ENCODE results near the gene ACOT4.
A peak's percentile ranks its signal among the peaks of the same experiment; 100 is the strongest.
"Not testable (repeated sequence)": the region's sequence is repeated elsewhere in the genome, so short reads cannot be mapped to it uniquely, and the experiment has no call there.

ACOT4 gene

DNA sequence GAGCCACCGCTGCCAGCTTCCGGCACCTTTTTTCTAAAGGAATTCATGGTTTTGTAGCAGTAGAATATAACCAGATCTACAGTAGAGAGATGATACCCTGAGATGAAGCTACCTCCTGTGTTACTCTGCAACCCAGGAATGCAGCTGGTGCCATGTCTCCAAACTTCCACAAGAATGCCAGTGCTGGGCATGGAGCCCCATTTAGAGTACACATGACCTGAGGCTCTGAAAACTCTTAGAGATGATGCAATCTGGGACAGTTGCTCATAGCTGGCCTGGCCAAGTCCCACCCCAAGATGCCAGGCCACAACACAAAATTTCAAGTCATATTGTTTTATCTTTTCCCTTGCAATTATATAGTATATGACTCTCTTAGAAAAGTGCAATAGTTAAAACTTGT, 14.5 kb upstream of the ACOT4 start:
- not testable (repeated sequence) for DNase-seq (ENCODE audit: low read depth)

DNA sequence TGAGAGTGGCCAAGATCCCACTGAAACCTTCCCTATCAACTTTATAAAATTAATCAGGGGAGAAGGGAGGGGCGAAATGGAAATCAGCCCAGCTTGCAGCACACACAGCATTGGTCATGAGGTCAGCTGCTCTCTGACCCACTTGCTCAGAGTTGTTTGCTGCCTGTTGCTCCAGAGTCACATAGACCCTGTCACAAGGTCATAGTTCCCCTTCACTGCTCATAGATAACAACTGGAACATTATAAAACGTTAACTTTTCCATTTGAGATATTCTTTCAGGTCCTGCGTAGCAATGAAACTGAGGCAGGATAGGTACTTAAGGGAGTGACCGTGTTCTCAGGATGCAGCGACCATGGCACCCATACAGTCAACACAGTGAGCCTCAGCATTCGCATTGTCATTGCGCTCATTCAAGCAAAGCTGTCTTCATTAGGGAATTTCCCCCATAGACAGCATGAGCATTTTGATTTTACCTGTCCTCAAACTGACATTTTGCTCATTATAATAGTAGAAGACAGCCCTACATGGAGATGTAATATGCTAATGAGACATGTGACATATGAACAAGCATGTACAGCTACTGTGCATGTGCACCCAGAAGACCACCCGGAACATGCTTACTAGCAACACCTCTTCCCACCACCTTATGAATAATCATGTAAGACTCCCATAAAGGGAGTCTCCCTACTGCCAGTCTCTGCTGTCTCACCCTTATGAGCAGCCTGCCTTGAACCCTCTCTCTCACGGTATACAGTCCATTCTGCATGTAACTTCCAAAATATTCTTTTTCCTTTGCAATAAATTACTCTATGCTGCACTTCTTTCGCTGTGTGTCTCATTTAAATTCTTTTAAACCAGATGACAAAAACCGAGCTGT, 9.3 kb upstream of the ACOT4 start:
- not testable (repeated sequence) for DNase-seq (ENCODE audit: low read depth)

DNA sequence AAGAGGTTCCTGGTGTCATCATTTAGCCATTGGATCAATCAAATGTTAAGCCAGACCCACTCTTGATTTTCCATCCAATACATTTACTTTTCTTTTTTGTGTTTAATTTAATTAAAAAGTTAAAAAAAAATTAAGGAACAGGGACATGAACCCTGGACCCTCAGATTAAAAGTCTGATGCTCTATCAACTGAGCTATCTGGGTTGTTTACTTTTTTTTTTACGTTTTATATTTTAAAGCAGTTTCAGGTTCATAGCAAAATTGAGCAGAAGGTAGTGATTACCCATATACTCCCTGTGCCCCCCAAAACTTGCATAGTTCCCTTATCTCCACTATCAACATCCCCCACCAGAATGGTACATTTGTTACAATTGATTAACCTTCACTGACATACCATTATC, 3.0 kb upstream of the ACOT4 start:
- DNase-seq (ENCODE audit: low read depth), result no peak

DNA sequence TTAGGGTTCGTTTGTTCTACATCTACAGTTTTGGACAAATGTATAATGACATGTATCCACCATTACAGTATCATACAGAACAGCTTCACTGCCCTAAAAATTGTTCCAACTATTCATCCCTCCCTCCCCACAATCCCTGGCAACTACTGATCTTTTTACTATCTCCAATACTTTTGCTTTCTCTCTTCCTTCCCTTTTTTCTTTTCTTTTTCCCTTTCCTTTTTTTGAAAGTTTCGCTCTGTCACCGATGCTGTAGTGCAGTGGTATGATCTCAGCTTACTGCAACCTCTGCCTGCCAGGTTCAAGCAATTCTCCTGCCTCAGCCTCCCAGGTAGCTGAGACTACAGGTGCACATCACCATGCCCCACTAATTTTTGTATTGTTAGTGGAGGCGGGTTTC, 2.6 kb upstream of the ACOT4 start:
- no peak for DNase-seq (ENCODE audit: low read depth)

DNA sequence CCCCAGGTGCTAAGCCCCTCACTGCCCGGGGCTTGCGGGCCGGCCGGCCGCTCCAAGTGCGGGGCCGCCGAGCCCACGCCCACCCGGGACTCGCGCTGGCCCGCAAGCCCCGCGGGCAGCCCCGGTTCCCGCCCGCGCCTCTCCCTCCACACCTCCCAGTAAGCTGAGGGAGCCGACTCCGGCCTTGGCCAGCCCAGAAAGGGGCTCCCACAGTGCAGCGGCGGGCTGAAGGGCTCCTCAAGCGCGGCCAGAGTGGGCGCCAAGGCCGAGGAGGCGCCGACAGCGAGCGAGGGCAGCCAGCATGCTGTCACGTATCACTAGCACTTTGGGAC, 1.0 kb upstream of the ACOT4 start:
- DNase-seq (ENCODE audit: low read depth), result not testable (repeated sequence)

DNA sequence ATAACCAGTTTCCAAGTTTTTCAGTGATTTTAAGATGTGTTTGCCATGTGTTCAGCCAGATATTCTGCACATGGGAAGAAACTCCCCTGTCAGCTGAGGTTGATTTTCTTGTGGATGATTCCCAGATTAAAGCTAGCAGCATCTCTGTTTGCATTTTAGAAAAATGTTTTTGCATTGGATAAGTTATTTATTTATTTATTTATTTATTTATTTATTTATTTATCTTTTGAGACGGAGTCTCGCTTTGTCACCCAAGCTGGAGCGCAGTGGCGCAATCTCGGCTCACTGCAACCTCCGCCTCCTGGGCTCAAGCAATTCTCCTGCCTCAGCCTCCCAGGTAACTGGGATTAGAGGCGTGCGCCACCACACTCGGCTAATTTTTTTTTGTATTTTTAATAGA, 2.8 kb downstream of the ACOT4 start:
- no peak for DNase-seq (ENCODE audit: low read depth)

DNA sequence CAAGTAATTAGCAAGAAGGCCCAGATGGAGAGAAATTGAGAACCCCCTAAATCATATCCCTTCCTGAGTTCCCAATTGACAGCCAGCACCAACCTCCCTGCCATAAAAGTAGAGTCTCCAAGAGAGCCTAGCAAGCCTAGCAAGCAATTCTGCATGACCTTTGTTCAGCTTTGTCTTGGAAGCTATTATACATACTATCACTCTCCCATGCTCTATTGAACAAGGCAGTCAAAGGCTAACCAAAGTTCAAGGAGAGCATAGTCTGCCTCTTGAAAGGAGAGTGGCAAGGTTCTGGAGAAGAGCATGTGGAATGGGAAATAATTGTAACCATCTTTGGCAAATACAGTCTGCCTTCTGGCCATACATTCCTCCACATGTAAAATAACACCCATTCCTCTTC, 7.8 kb downstream of the ACOT4 start:
- DNase-seq (ENCODE audit: low read depth), result no peak

DNA sequence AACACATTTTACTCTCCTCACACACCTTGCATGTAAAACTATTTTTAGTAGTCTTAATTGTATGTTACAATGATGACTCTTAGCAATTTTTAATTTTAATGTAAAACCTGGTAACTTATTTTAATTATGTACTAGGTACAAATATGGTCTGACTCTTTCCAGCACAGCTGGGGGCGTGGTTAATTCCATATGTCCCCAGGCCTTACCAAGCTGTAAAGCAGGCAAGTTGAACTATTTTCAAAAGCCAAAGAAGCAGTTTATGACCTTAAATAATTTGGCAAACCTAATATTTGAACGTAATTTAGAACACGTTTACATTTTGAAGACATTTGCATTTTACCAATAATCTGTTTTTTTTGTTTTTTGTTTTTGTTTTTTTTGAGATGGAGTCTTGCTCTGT, 11.3 kb downstream of the ACOT4 start:
- no peak for DNase-seq (ENCODE audit: low read depth)

DNA sequence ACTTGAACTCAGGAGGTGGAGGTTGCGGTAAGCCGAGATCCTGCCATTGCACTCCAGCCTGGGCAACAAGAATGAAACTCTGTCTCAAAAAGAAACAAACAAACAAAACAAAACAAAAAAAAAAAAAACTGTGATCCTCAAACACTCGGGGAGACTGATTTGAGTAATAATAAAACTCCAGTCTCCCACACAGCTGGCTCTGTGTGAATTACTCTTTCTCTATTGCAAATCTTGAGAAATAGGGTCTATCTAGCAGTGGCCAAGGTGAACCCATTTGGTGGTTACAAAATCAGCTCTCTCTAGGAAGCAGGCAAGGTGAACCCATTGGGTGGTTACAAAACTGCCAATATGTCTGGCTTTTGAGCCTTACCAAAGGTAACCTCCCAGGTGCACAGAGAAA, 14.6 kb downstream of the ACOT4 start:
- DNase-seq (ENCODE audit: low read depth), result no peak

DNA sequence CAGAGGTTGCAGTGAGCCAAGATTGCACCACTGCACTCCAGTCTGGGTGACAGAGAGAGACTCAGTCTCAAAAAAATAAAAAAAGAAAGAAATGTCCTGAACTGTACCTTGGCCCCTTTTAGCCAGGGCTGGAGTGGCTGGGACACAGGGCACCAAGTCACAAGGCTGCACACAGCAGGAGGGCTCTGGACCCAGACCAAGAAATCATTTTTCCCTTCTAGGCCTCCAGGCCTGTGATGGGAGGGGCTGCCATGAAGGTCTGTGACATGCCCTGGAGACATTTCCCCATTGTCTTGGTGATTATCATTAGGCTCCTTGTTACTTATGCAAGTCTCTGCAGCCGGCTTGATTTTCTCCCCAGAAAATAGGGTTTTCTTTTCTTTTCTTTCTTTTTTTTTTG, 15.6 kb downstream of the ACOT4 start:
- no peak for DNase-seq (ENCODE audit: low read depth)

DNA sequence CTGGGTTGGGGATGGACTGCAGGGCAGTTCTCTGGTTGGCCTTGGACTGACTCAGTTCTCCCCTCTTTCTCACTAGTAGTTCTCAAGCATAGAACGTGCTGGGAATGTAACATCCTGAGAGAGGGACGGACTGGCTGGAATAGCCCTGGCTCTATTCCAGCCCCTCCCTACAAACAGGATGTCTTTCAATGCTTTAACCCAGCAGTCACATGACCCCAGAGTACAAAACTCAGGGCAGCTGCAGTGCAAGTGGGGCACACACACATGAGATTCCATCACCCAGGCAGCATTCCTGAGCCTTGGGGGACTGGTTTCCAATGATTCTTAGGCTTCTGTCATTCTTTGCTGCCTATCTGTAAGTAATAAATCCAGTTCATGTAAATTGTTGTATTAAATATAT, 19.0 kb downstream of the ACOT4 start:
- DNase-seq (ENCODE audit: low read depth), result no peak

DNA sequence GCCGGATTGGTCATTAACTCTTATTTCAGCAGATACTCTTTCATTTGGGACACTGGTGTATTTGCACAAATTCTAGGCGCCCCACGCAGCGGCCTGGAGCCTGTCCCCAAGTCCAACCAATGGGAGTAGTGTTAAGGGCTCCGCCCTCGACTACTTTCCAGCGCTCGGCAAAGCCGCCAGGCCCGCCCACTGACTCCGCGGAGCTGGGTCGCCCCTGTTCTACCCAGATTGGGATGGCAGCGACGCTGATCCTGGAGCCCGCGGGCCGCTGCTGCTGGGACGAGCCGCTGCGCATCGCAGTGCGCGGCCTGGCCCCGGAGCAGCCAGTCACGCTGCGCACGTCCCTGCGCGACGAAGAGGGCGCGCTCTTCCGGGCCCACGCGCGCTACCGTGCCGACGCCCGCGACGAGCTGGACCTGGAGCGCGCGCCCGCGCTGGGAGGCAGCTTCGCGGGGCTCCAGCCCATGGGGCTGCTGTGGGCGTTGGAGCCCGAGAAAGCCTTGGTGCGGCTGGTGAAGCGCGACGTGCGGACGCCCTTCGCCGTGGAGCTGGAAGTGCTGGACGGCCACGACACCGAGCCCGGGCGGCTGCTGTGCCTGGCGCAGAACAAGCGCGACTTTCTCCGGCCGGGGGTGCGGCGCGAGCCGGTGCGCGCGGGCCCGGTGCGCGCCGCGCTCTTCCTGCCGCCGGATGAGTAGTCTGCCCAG, 20.8 kb downstream of the ACOT4 start, which contains the start of gene ACOT6:
Gene ACOT6, plus strand, starts transcription at position 179 of the 707 bp plus-strand sequence. Its CDS starts 55 bp downstream, at position 234.
- peak; percentile 54 for DNase-seq (ENCODE audit: low read depth)

DNA sequence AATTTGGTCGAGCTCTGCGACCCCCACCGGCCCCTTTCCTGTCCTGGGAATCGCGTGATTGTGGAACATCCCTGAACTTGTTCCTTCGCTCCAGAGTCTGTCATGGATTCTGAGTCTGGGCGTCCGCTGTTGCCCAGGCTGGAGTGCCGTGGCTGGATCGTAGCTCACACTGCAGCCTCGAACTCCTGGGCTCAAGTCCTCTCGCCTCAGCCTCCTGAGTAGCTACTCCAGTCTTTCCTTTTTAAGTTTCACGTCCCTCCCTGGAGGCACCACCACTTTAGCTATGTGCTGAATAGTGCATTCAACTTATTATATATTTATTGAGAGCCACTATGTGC, 21.3 kb downstream of the ACOT4 start:
- no peak for DNase-seq (ENCODE audit: low read depth)

DNA sequence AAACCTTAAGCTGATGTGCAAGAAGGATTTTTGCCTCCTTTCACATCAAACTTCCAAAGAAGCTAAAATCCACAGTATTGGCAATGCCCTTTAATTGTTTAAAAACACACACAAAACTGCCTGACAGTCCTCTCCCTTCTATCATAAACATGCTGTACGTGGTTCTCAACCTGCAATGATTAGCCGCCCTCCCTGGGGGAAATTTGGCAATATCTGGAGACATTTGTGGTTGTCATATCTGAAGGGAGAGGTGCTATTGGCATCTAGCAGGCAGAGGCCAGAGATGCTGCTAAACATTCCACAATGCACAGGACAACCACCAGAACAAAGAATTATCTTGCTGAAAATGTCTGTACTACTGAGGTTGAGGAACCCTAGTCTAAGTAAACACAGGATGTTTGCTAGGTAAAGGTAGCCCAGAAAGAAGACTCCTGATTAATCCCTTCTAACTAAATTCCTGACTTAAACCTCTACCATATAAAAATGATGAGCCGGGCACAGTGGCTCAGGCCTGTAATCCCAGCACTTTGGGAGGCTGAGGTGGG, 21.8 kb downstream of the ACOT4 start:
- no peak for DNase-seq (ENCODE audit: low read depth)

DNA sequence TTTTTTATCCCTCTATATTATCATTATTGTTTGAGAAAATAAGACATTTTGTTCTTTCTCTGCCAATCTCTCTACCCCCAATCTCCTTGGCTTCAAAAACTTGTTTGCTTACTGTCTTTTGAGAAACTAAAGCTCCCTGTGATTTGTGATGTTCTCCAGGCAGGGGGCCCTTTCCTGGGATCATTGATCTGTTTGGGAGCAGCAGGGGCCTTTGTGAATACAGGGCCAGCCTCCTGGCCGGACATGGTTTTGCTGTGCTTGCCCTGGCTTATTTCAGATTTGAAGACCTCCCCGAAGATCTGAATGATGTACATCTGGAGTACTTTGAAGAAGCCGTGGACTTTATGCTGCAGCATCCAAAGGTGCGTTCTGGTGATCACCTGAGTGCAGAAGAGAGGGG, 25.2 kb downstream of the ACOT4 start:
- no peak for DNase-seq (ENCODE audit: low read depth)

DNA sequence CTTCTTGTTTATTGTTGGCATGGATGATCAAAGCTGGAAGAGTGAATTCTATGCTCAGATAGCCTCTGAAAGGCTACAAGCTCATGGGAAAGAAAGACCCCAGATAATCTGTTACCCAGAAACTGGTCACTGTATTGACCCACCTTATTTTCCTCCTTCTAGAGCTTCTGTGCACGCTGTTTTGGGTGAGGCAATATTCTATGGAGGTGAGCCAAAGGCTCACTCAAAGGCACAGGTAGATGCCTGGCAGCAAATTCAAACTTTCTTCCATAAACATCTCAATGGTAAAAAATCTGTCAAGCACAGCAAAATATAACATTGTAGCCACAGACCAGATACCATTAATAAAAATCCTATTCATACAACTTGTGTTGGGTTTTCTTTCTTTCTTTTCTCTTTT, 27.9 kb downstream of the ACOT4 start:
- no peak for DNase-seq (ENCODE audit: low read depth)

DNA sequence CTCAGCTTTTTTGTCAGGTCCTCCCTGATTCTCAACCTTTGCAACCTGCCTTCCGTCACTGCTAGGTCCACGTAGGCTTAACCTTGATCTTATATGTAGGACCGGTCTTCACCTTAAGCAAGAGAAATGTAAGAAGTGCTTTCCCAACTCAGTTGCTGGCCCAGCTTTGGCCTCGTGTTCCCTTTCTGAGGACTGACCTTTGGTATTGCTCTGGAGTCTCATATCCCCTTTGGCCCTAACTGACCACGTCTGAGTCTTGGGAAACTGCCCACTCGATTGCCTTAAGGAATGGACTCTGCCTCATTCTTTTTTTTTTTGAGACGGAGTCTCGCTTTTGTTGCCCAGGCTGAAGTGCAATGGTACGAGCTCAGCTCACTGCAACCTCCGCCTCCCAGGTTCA, 28.6 kb downstream of the ACOT4 start:
- no peak for DNase-seq (ENCODE audit: low read depth)

DNA sequence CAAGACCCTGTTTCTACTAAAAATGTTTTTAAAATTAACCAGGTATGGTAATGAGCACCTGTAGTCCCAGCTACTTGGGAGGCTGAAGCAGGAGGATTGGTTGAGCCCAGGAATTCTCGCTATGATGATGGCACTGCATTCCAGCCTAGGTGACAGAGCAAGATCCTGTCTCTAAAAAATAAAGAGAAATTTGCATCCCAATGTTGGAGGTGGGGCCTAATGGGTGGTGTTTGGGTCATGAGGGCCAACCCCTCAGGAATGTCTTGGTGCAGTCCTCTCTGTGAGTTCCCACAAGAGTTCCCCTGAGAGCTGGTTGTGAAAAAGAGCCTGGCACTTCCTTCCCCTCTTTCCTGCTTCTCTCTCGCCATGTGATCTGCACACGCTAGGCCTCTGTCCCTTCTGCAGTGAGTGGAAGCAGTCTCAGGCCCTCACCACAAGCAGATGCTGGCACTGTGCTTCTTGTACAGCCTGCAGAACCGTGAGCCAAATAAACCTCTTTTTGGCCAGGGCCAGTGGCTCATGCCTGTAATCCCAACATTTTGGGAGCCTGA, 31.9 kb downstream of the ACOT4 start:
- no peak for DNase-seq (ENCODE audit: low read depth)

DNA sequence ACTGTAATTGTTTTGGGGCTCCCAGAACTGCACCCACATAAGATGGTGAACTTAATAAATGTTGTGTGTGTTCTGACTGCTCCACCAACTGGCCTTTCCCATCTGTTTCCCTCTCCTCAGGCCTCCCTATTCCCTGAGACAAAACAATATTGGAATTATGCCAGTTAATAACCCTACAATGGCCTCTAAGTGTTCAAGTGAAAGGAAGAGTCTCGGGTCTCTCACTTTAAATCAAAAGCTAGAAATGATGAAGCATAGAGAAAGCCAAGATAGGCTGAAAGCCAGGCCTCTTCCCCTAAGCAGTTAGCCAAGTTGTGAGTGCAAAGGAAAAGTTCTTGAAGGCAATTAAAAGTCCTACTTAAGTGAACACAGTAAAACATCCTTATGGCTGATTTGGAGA, 34.0 kb downstream of the ACOT4 start:
- no peak for DNase-seq (ENCODE audit: low read depth)

DNA sequence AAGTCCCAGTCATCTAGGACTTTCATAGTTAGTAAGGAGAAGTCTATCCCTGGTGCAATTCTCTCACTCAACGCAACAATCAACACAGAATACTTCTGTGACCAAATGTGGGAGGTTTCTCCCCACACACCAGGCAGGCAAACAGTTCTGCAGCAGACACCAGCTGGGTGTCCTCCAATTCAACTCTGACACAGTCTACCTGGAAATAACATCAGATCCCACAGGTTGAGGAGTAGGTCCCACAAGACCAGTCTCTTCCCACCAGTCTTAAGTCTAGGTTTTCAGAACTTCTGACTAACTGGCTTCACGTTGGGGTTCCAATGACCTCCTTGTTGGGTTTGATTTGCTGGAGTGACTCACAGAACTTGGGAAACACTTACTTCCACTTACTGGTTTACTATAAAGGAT, 35.5 kb downstream of the ACOT4 start:
- no peak for DNase-seq (ENCODE audit: low read depth)

DNA sequence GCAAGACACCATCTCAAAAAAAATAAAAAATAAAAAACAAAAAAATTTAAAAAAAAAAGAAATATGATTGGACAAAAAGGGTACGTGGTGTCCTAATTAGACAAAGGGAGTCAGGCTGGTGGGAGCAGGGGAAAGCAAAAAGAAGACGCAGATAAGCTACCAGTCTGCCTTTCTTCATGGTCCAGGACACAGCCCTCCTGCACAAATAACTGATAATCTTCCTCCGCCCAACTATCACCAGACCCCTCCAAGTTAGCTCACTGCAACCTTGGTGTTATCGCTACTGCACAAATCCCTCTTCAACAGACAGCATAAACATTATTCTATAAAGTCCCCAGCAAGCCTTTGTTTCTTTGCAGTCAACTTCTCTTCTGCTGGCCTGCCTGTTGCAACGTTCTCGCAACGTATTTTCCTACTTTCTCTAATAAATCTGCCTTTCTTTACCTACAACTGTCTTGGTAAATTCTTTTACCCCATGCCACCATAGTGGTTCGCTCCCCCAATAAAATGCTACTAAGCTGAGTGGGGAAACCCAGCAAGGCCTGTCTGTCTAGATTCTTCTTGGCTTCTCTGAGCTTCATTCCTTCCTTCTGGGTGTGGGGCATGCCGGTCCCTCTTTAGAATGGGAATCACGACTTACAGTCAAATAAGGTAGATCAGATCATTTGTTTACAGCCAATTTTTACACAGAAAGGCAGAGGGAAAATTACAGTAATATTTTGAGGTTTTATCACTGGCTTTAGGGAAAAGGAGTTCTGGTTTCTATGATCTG, 38.5 kb downstream of the ACOT4 start:
- no peak for DNase-seq (ENCODE audit: low read depth)

All from stimulated activated CD8-positive, alpha-beta memory T cell treated with anti-CD3 and anti-CD28 coated beads, Interleukin-12 subunit alpha, Interleukin-12 subunit beta, amount 100 ng/mL, for 4 hours (primary cell).